Activated T-helper 1 cell treated with anti-CD3 and anti-CD28 coated beads, Interleukin-12 subunit alpha, Interleukin-12 subunit beta, Interleukin-2, Interleukin-4 antibody, amounts not matched to agents 30 ng/mL and 10 ng/mL and 1 ng/mL, durations not matched to agents 14 hours and 24 hours and 36 hours (primary cell): ENCODE measurements around the gene ECE2. TPM values are rescaled to one million over a fixed set of nuclear protein-coding genes. Genes with fewer than 3 reads are reported as not detected.

ENCODE experiments used
- DNase-seq: peaks from one replicate; pipeline ENCODE4 v3.0.0; 2021; ENCODE audit warnings: low spot score
- H3K27ac Mint-ChIP-seq: one replicate; pipeline ENCODE4 v1.8.0; 2021; ENCODE audit warnings: mild to moderate bottlenecking, mixed read lengths
- H3K27me3 Mint-ChIP-seq: one replicate; pipeline ENCODE4 v1.8.0; 2022; ENCODE audit warnings: mild to moderate bottlenecking, moderate library complexity, mixed read lengths; ENCODE audit not compliant: insufficient read depth
- H3K36me3 Mint-ChIP-seq: one replicate; pipeline ENCODE4 v1.8.0; 2021; ENCODE audit warnings: low read depth, mixed read lengths
- H3K4me1 Mint-ChIP-seq: one replicate; pipeline ENCODE4 v1.8.0; 2021; ENCODE audit warnings: low read depth, mixed read lengths
- H3K4me3 Mint-ChIP-seq: one replicate; pipeline ENCODE4 v1.8.0; 2021; ENCODE audit warnings: mild to moderate bottlenecking, moderate library complexity, mixed read lengths
- H3K9me3 Mint-ChIP-seq: one replicate; pipeline ENCODE4 v1.8.0; 2021; ENCODE audit warnings: mixed read lengths
- intact Hi-C: fragments of 100-400 bp; cut with micrococcal nuclease; formaldehyde crosslinking; loops from one replicate; pipeline ENCODE4 v1.15.1; 2024
- total RNA-seq: library from RNA; stranded (reverse); gene quantifications from 2 replicates; pipeline ENCODE4 v1.2.3, GENCODE V29; 2022

Gene ECE2
- total RNA-seq, 1 donor from 2014 or later: not detected

DNA sequence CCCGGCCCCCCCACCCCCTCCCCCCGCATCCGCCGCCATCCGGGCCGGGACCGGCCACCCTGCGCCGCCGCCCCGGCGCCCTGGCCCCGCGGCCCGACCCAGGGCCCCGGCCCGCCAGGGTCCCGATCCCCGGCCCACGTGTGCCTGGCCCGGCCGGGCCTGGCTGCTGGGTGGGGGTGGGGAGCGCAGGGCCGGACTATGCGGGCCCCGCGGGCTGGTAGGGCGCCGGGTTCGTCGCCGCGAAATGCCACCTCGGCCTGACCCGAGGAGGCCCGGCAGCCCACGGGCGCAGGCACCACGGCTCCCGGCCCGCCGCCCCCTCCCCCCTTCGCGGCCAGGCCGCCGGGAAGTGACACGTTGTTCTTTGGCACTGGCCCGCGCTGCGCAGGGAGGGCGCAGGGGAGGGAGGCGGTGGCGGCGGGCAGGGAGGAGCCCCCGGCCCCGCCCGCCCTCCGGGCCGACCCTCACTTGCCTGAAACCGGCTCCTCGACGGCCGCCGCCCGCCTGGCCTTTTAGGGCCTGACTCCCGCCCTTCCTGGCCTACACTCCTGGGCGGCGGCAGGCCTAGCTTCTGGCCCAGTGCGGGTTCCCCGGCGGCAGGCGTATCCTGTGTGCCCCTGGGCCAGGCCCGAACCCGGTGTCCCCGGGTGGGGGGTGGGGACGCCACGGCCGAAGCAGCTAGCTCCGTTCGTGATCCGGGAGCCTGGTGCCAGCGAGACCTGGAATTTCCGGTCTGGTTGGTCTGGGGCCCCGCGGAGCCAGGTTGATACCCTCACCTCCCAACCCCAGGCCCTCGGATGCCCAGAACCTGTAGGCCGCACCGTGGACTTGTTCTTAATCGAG is 39.1 kb downstream of the ECE2 start:
- DNase-seq: peak; percentile 58
- peak overlapping the region; percentile 87 for H3K27ac Mint-ChIP-seq
- H3K4me1 Mint-ChIP-seq: peaks cover 29% of the 10 kb centered on the region
- no peaks in the 10 kb centered on the region for H3K27me3 Mint-ChIP-seq
- intact Hi-C loops: loop anchor here (1.0 kb wide), 7 partner anchors 16 to 431 kb away; partner anchors contain the start of genes ABCF3, AP2M1, EEF1AKMT4 and PARL
- peaks cover 29% of the 10 kb centered on the region for H3K36me3 Mint-ChIP-seq
- H3K9me3 Mint-ChIP-seq: no peaks in the 10 kb centered on the region
- peak overlapping the region; percentile 83 for H3K4me3 Mint-ChIP-seq

- H3K4me1 Mint-ChIP-seq: peaks cover 29% of the 10 kb centered on the region
- DNase-seq: no peak
Measured at GRCh38 chr3:184315543-184315867, 39.7 kb downstream of the ECE2 start.

DNA sequence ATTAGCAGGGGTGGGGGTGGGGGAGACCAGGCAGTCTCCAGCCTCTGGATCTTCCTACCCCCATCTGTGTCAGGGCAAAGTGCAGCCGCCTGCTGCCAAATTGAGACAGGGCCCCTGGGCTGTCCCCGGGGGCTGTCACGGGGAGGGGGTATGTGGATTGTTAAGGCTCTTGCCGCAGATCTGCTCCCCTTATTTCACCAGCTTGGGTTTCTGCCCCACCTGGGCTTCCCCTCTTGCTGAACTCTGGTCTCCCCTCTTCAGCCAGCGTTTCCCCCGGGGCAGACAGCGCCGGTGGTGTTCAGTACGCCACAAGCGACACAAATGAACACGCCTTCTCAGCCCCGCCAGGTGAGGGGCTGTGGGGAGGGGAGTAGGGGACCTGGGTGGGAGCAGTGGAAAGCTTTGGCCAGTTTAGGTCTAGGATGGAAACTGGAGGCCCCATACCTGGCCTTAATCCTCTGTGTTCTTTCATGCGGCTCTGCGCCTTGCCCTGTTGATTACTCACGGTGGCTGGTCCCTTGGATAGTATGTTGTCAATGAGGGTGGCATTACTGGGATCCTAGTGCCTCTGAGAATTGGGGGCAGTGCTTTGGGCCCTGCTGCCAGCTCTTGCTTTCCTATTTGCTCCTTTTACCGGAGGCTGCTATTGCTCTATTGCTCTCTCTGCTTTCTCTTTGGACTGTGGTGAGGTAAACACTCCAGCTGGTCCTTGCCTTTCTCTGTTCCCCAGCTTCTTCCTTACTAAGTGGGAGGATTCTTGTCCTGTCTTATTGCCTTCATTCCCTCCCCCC is 40.2 kb downstream of the ECE2 start:
- H3K4me1 Mint-ChIP-seq: peaks cover 29% of the 10 kb centered on the region
- peak overlapping the region; percentile 83 for H3K4me3 Mint-ChIP-seq
- peak overlapping the region; percentile 57 for H3K27ac Mint-ChIP-seq
- H3K36me3 Mint-ChIP-seq: peaks cover 35% of the 10 kb centered on the region
- H3K27me3 Mint-ChIP-seq: no peaks in the 10 kb centered on the region
- intact Hi-C loops: no loop called here
- DNase-seq: no peak
- H3K9me3 Mint-ChIP-seq: no peaks in the 10 kb centered on the region

More at GRCh38 chr3:184315543-184315867, 39.7 kb downstream of the ECE2 start:
- H3K36me3 Mint-ChIP-seq: peaks cover 29% of the 10 kb centered on the region
- peak overlapping the region; percentile 83 for H3K4me3 Mint-ChIP-seq
- no peaks in the 10 kb centered on the region for H3K9me3 Mint-ChIP-seq
- peak overlapping the region; percentile 87 for H3K27ac Mint-ChIP-seq
- H3K27me3 Mint-ChIP-seq: no peaks in the 10 kb centered on the region
- intact Hi-C loops: no loop called here

DNA sequence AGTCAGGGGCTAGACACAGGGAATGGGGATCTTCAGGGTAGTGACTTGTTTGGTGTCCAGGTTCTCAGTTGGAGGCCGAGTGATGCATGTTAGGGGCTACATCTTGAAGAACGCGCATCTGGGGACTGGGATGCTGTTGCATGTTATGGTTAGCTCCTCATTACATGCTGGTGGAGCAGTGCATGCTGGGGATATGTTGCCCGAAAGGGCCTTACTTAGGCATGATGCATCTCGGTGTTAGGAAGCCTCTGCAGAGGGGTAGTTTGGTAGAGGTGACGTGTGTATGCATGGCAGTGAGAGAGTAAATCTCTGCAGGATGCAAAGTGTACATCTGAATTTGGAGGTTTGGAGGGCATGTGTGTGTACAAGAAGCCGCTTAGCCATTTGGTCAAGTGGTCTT is 41.0 kb downstream of the ECE2 start:
- H3K27ac Mint-ChIP-seq: peak overlapping the region; percentile 57
- no peak for DNase-seq

DNA sequence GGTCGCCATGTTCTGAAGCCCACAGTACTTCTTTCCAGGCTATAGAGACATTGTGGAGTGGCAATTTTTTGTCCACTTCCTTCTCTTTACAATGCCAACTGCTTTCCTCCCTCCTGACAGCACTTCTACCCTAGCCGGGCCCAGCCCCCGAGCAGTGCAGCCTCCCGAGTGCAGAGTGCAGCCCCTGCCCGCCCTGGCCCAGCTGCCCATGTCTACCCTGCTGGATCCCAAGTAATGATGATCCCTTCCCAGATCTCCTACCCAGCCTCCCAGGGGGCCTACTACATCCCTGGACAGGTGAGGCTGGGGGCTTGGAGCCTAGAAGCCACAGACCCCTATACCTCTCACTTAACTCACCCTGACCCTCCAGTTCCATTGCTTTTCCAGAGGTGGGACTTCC is 41.4 kb downstream of the ECE2 start:
- Mint-ChIP-seq H3K4me3 (peak overlapping the region; percentile 83), H3K9me3 (no peaks in the 10 kb centered on the region), H3K27ac (peak overlapping the region; percentile 53), H3K4me1 (peaks cover 29% of the 10 kb centered on the region), H3K27me3 (no peaks in the 10 kb centered on the region), H3K36me3 (peaks cover 43% of the 10 kb centered on the region)
- intact Hi-C loops: loop anchor here (1.0 kb wide), 1 partner anchor 8 kb away; no protein-coding TSS in a partner anchor
- no peak for DNase-seq

More for the DNA sequence above, 41.0 kb downstream of the ECE2 start:
- H3K4me3 Mint-ChIP-seq: peak overlapping the region; percentile 83
- peaks cover 29% of the 10 kb centered on the region for H3K4me1 Mint-ChIP-seq
- intact Hi-C loops: loop anchor here (1.0 kb wide), 1 partner anchor 9 kb away; no protein-coding TSS in a partner anchor
- peaks cover 42% of the 10 kb centered on the region for H3K36me3 Mint-ChIP-seq
- H3K9me3 Mint-ChIP-seq: no peaks in the 10 kb centered on the region
- H3K27me3 Mint-ChIP-seq: no peaks in the 10 kb centered on the region

GRCh38 chr3:184320104-184320445 is 44.3 kb downstream of the ECE2 start:
- Mint-ChIP-seq H3K4me1 (peaks cover 35% of the 10 kb centered on the region), H3K27me3 (no peaks in the 10 kb centered on the region), H3K27ac (no peak overlapping the region), H3K4me3 (no peak overlapping the region), H3K9me3 (no peaks in the 10 kb centered on the region), H3K36me3 (peaks cover 66% of the 10 kb centered on the region)
- intact Hi-C loops: loop anchor here (1.0 kb wide), 1 partner anchor 32 kb away; no protein-coding TSS in a partner anchor
- DNase-seq: no peak

GRCh38 chr3:184321666-184322065 is 45.8 kb downstream of the ECE2 start:
- H3K36me3 Mint-ChIP-seq: peaks cover 74% of the 10 kb centered on the region

GRCh38 chr3:184322731-184323487 is 47.1 kb downstream of the ECE2 start:
- Mint-ChIP-seq H3K27ac (no peak overlapping the region), H3K27me3 (no peaks in the 10 kb centered on the region), H3K4me3 (no peak overlapping the region), H3K4me1 (peaks cover 25% of the 10 kb centered on the region), H3K9me3 (no peaks in the 10 kb centered on the region), H3K36me3 (peaks cover 73% of the 10 kb centered on the region)
- DNase-seq: no peak
- intact Hi-C loops: no loop called here

More at GRCh38 chr3:184321666-184322065, 45.8 kb downstream of the ECE2 start:
- Mint-ChIP-seq H3K9me3 (no peaks in the 10 kb centered on the region), H3K4me3 (no peak overlapping the region), H3K27me3 (no peaks in the 10 kb centered on the region), H3K4me1 (peaks cover 38% of the 10 kb centered on the region), H3K27ac (no peak overlapping the region)
- DNase-seq: no peak
- intact Hi-C loops: no loop called here

DNA sequence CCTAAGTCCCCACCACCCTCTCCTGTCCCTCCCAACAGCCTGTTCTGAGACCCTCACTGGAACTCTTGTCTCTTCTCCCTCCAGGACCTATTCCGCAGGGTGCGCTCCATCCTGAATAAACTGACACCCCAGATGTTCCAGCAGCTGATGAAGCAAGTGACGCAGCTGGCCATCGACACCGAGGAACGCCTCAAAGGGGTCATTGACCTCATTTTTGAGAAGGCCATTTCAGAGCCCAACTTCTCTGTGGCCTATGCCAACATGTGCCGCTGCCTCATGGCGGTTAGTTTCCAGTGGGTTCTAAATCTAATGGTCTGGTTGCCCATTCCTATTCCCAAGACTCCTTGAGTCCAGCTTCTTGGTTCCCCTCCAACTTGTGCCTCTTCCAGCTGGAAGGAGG is 47.9 kb downstream of the ECE2 start:
- Mint-ChIP-seq H3K27me3 (no peaks in the 10 kb centered on the region), H3K27ac (no peak overlapping the region)

GRCh38 chr3:184325269-184325668 is 49.4 kb downstream of the ECE2 start:
- no peak for DNase-seq
- H3K36me3 Mint-ChIP-seq: peaks cover 85% of the 10 kb centered on the region
- intact Hi-C loops: loop anchor here (1.0 kb wide), 1 partner anchor 8 kb away; no protein-coding TSS in a partner anchor

More for the DNA sequence above, 47.9 kb downstream of the ECE2 start:
- no peaks in the 10 kb centered on the region for H3K9me3 Mint-ChIP-seq
- DNase-seq: no peak
- intact Hi-C loops: no loop called here
- H3K4me1 Mint-ChIP-seq: peaks cover 22% of the 10 kb centered on the region
- peaks cover 77% of the 10 kb centered on the region for H3K36me3 Mint-ChIP-seq
- H3K4me3 Mint-ChIP-seq: no peak overlapping the region

GRCh38 chr3:184325715-184326369 is 50.0 kb downstream of the ECE2 start:
- H3K9me3 Mint-ChIP-seq: no peaks in the 10 kb centered on the region
- intact Hi-C loops: loop anchor here (1.0 kb wide), 1 partner anchor 9 kb away; no protein-coding TSS in a partner anchor
- no peak for DNase-seq
- no peak overlapping the region for H3K4me3 Mint-ChIP-seq
- no peaks in the 10 kb centered on the region for H3K27me3 Mint-ChIP-seq
- peak overlapping the region; percentile 73 for H3K27ac Mint-ChIP-seq
- peaks cover 22% of the 10 kb centered on the region for H3K4me1 Mint-ChIP-seq
- peaks cover 82% of the 10 kb centered on the region for H3K36me3 Mint-ChIP-seq

More at GRCh38 chr3:184325269-184325668, 49.4 kb downstream of the ECE2 start:
- Mint-ChIP-seq H3K27me3 (no peaks in the 10 kb centered on the region), H3K4me3 (no peak overlapping the region), H3K4me1 (peaks cover 22% of the 10 kb centered on the region), H3K27ac (peak overlapping the region; percentile 38), H3K9me3 (no peaks in the 10 kb centered on the region)

DNA sequence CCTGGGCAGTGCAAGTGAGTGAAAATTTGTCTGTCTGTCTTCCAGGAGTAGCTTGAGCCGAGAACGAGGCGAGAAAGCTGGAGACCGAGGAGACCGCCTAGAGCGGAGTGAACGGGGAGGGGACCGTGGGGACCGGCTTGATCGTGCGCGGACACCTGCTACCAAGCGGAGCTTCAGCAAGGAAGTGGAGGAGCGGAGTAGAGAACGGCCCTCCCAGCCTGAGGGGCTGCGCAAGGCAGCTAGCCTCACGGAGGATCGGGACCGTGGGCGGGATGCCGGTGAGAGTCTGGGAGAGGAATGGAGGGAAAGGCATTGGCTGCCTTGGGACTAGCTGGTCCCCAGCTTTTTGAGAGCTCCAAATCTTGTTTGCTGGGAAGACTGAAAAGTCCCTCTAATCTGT is 51.3 kb downstream of the ECE2 start:
- no peak overlapping the region for H3K4me3 Mint-ChIP-seq
- H3K4me1 Mint-ChIP-seq: peaks cover 24% of the 10 kb centered on the region
- no peak overlapping the region for H3K27ac Mint-ChIP-seq
- no peaks in the 10 kb centered on the region for H3K9me3 Mint-ChIP-seq
- DNase-seq: no peak
- intact Hi-C loops: no loop called here
- no peaks in the 10 kb centered on the region for H3K27me3 Mint-ChIP-seq
- peaks cover 86% of the 10 kb centered on the region for H3K36me3 Mint-ChIP-seq
